ENCODE results near the gene MROH9. TPM values are rescaled to one million over a fixed set of nuclear protein-coding genes. Genes with fewer than 3 reads are reported as not detected.
"Not testable (repeated sequence)": the region's sequence is repeated elsewhere in the genome, so short reads cannot be mapped to it uniquely, and the experiment has no call there.

Gene MROH9
- total and polyA plus RNA-seq, 7 experiments from 2014 or later = not detected

- H3K4me1 ChIP-seq (ENCODE audit: control insufficient read depth in 2 of 2, insufficient read depth in 2 of 2, low read length in 2 of 2) = no peaks in the 10 kb centered on the region
- H3K27ac ChIP-seq (ENCODE audit: low read depth, low read length) = no peak overlapping the region
- no peaks in the 10 kb centered on the region for H3K9me3 ChIP-seq (ENCODE audit: control insufficient read depth in 2 of 3, low read length in 3 of 3)
- Mint-ChIP-seq H3K36me3 (no peaks in the 10 kb centered on the region), H3K27me3 (peaks cover 3 to 9% (median 6%) of the 10 kb centered on the region in 5 donors), H3K27ac (no peak overlapping the region), H3K4me3 (no peak overlapping the region), H3K4me1 (no peaks in the 10 kb centered on the region), H3K9me3 (no peaks in the 10 kb centered on the region)
- peak; percentile 66 for ATAC-seq
- peak in 7 of 9 donors; percentile 15 to 43 (median 28) for DNase-seq
- intact Hi-C loops (cut with micrococcal nuclease) = loop anchor here (1.0 to 10.0 kb wide), 3 partner anchors 245 to 1001 kb away; partner anchors contain the start of gene FMO4 (in 1 of the 2)
- H3K36me3 ChIP-seq (ENCODE audit: control insufficient read depth in 2 of 3, insufficient read depth in 3 of 3, low read length in 3 of 3) = no peaks in the 10 kb centered on the region
- ChIA-PET CTCF (interaction anchor here (0.7 to 1.0 kb wide), 3 partner anchors 14 to 1001 kb away, joined by 3 read pairs; no protein-coding TSS in a partner anchor), POLR2A (no interaction called here)
- no peaks in the 10 kb centered on the region for H3K27me3 ChIP-seq (ENCODE audit: control insufficient read depth in 2 of 2, insufficient read depth in 2 of 2, low read length in 2 of 2)
- H3K4me3 ChIP-seq (ENCODE audit: low read length) = no peak overlapping the region
Measured at GRCh38 chr1:170929835-170930554, 5.3 kb upstream of the MROH9 start.

- no peak overlapping the region for H3K27ac Mint-ChIP-seq
- POLR2A ChIA-PET = no interaction called here
- CTCF ChIA-PET = interaction anchor here (1.6 kb wide), 1 partner anchor 1003 kb away, joined by 7 read pairs; no protein-coding TSS in a partner anchor
- no peak overlapping the region for H3K4me3 Mint-ChIP-seq
- H3K27me3 ChIP-seq (ENCODE audit: control insufficient read depth in 2 of 2, insufficient read depth in 2 of 2, low read length in 2 of 2) = no peaks in the 10 kb centered on the region
- H3K27ac ChIP-seq (ENCODE audit: low read depth, low read length) = no peak overlapping the region
- H3K36me3 Mint-ChIP-seq = no peaks in the 10 kb centered on the region
- H3K9me3 Mint-ChIP-seq = no peaks in the 10 kb centered on the region
- ATAC-seq = no peak
- no peaks in the 10 kb centered on the region for H3K4me1 ChIP-seq (ENCODE audit: control insufficient read depth in 2 of 2, insufficient read depth in 2 of 2, low read length in 2 of 2)
- DNase-seq = no peak
- H3K36me3 ChIP-seq (ENCODE audit: control insufficient read depth in 2 of 3, insufficient read depth in 3 of 3, low read length in 3 of 3) = no peaks in the 10 kb centered on the region
- no peaks in the 10 kb centered on the region for H3K4me1 Mint-ChIP-seq
- peaks cover 0 to 9% (median 6%) of the 10 kb centered on the region in 5 donors for H3K27me3 Mint-ChIP-seq
- H3K4me3 ChIP-seq (ENCODE audit: low read length) = no peak overlapping the region
- H3K9me3 ChIP-seq (ENCODE audit: control insufficient read depth in 2 of 3, low read length in 3 of 3) = no peaks in the 10 kb centered on the region
- intact Hi-C loops (cut with micrococcal nuclease) = no loop called here
Measured at GRCh38 chr1:170931650-170932049, 3.7 kb upstream of the MROH9 start.

DNA sequence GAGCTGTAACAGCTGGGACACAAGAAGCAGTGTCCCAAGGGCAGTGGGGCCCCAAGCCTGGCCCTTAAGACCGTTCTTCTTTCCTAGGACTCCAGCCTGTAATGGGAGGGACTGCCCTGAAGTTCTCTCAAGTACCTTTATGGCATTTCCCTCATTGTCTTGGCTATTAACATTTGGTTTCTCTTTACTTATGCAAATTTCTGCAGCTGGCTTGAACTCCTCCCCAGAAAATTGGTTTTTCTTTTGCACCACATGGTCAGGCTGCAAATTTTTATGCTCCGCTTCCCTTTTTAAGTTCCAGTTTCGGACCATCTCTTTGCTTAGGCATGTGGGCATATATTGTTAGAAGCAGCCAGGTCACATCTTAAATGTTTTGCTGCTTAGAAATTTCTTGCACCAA is 3.1 kb upstream of the MROH9 start:
- H3K27ac Mint-ChIP-seq = no peak overlapping the region
- peaks cover 0 to 9% (median 6%) of the 10 kb centered on the region in 5 donors for H3K27me3 Mint-ChIP-seq
- Histone ChIP-seq H3K36me3 (ENCODE audit: control insufficient read depth in 2 of 3, insufficient read depth in 3 of 3, low read length in 3 of 3) (no peaks in the 10 kb centered on the region), H3K27me3 (ENCODE audit: control insufficient read depth in 2 of 2, insufficient read depth in 2 of 2, low read length in 2 of 2) (no peaks in the 10 kb centered on the region), H3K27ac (ENCODE audit: low read depth, low read length) (no peak overlapping the region), H3K4me3 (ENCODE audit: low read length) (no peak overlapping the region), H3K9me3 (ENCODE audit: control insufficient read depth in 2 of 3, low read length in 3 of 3) (no peaks in the 10 kb centered on the region), H3K4me1 (ENCODE audit: control insufficient read depth in 2 of 2, insufficient read depth in 2 of 2, low read length in 2 of 2) (no peaks in the 10 kb centered on the region)
- ATAC-seq (no peak), DNase-seq (no peak)
- peaks cover 0 to 1% (median 0%) of the 10 kb centered on the region in 7 donors for H3K4me1 Mint-ChIP-seq
- intact Hi-C loops (cut with micrococcal nuclease) = no loop called here
- H3K4me3 Mint-ChIP-seq = no peak overlapping the region
- ChIA-PET POLR2A (no interaction called here), CTCF (no interaction called here)
- H3K9me3 Mint-ChIP-seq = no peaks in the 10 kb centered on the region
- H3K36me3 Mint-ChIP-seq = no peaks in the 10 kb centered on the region

- no peaks in the 10 kb centered on the region for H3K27me3 ChIP-seq (ENCODE audit: control insufficient read depth in 2 of 2, insufficient read depth in 2 of 2, low read length in 2 of 2)
- Mint-ChIP-seq H3K9me3 (peaks cover 0 to 3% (median 0%) of the 10 kb centered on the region in 11 donors), H3K4me1 (peaks cover 0 to 1% (median 0%) of the 10 kb centered on the region in 7 donors), H3K27me3 (peaks cover 7 to 28% (median 11%) of the 10 kb centered on the region in 5 donors), H3K4me3 (no peak overlapping the region), H3K36me3 (peaks cover 0 to 4% (median 0%) of the 10 kb centered on the region in 5 donors), H3K27ac (no peak overlapping the region)
- no peak overlapping the region for H3K4me3 ChIP-seq (ENCODE audit: low read length)
- H3K4me1 ChIP-seq (ENCODE audit: control insufficient read depth in 2 of 2, insufficient read depth in 2 of 2, low read length in 2 of 2) = no peaks in the 10 kb centered on the region
- CTCF ChIA-PET = no interaction called here
- no peak for ATAC-seq
- intact Hi-C loops (cut with micrococcal nuclease) = no loop called here
- H3K27ac ChIP-seq (ENCODE audit: low read depth, low read length) = no peak overlapping the region
- no peak for DNase-seq
- H3K36me3 ChIP-seq (ENCODE audit: control insufficient read depth in 2 of 3, insufficient read depth in 3 of 3, low read length in 3 of 3) = no peaks in the 10 kb centered on the region
- no peaks in the 10 kb centered on the region for H3K9me3 ChIP-seq (ENCODE audit: control insufficient read depth in 2 of 3, low read length in 3 of 3)
- POLR2A ChIA-PET = no interaction called here
Measured at GRCh38 chr1:170938281-170938680, 2.9 kb downstream of the MROH9 start.

GRCh38 chr1:170939476-170939875 is 4.1 kb downstream of the MROH9 start:
- H3K27me3 ChIP-seq (ENCODE audit: control insufficient read depth in 2 of 2, insufficient read depth in 2 of 2, low read length in 2 of 2) = no peaks in the 10 kb centered on the region
- no peak overlapping the region for H3K4me3 Mint-ChIP-seq
- H3K36me3 Mint-ChIP-seq = peaks cover 0 to 4% (median 0%) of the 10 kb centered on the region in 5 donors
- DNase-seq (no peak), ATAC-seq (no peak)
- H3K27ac Mint-ChIP-seq = no peak overlapping the region
- H3K4me3 ChIP-seq (ENCODE audit: low read length) = no peak overlapping the region
- H3K4me1 Mint-ChIP-seq = peaks cover 0 to 1% (median 0%) of the 10 kb centered on the region in 7 donors
- ChIA-PET POLR2A (no interaction called here), CTCF (no interaction called here)
- no peaks in the 10 kb centered on the region for H3K4me1 ChIP-seq (ENCODE audit: control insufficient read depth in 2 of 2, insufficient read depth in 2 of 2, low read length in 2 of 2)
- no peak overlapping the region for H3K27ac ChIP-seq (ENCODE audit: low read depth, low read length)
- H3K9me3 ChIP-seq (ENCODE audit: control insufficient read depth in 2 of 3, low read length in 3 of 3) = no peaks in the 10 kb centered on the region
- H3K9me3 Mint-ChIP-seq = peaks cover 0 to 3% (median 0%) of the 10 kb centered on the region in 11 donors
- no peaks in the 10 kb centered on the region for H3K36me3 ChIP-seq (ENCODE audit: control insufficient read depth in 2 of 3, insufficient read depth in 3 of 3, low read length in 3 of 3)
- peaks cover 7 to 33% (median 13%) of the 10 kb centered on the region in 5 donors for H3K27me3 Mint-ChIP-seq
- intact Hi-C loops (cut with micrococcal nuclease) = no loop called here

DNA sequence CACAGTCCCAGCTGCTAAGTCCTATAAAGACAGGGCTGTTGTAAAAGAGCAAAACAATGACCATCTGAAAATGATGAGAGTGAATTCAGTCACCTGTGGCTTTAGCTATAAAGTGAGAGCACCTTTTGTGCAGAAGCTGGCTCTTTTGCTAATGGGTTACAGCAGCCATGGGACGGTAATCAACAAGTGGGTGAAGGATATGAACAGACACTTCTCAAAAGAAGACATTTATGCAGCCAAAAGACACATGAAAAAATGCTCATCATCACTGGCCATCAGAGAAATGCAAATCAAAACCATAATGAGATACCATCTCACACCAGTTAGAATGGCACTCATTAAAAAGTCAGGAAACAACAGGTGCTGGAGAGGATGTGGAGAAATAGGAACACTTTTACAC is 16.4 kb downstream of the MROH9 start:
- Mint-ChIP-seq H3K27me3 (peaks cover 2 to 20% (median 9%) of the 10 kb centered on the region in 5 donors), H3K9me3 (peaks cover 0 to 13% (median 0%) of the 10 kb centered on the region in 11 donors)
- H3K4me3 Mint-ChIP-seq; H3K27me3 ChIP-seq (ENCODE audit: control insufficient read depth in 2 of 2, insufficient read depth in 2 of 2, low read length in 2 of 2); H3K27ac ChIP-seq (ENCODE audit: low read depth, low read length); H3K4me3 ChIP-seq (ENCODE audit: low read length); H3K27ac Mint-ChIP-seq; ATAC-seq; H3K36me3 Mint-ChIP-seq; H3K4me1 ChIP-seq (ENCODE audit: control insufficient read depth in 2 of 2, insufficient read depth in 2 of 2, low read length in 2 of 2); H3K36me3 ChIP-seq (ENCODE audit: control insufficient read depth in 2 of 3, insufficient read depth in 3 of 3, low read length in 3 of 3); DNase-seq; H3K4me1 Mint-ChIP-seq; intact Hi-C loops (cut with micrococcal nuclease); H3K9me3 ChIP-seq (ENCODE audit: control insufficient read depth in 2 of 3, low read length in 3 of 3); POLR2A ChIA-PET: not testable (repeated sequence)
- CTCF ChIA-PET = interaction anchor here (0.5 kb wide), 1 partner anchor 241 kb away, joined by 10 read pairs; no protein-coding TSS in a partner anchor

- H3K36me3 ChIP-seq (ENCODE audit: control insufficient read depth in 2 of 3, insufficient read depth in 3 of 3, low read length in 3 of 3) = no peaks in the 10 kb centered on the region
- Mint-ChIP-seq H3K4me3 (no peak overlapping the region), H3K4me1 (no peaks in the 10 kb centered on the region), H3K36me3 (no peaks in the 10 kb centered on the region), H3K27ac (no peak overlapping the region), H3K27me3 (peaks cover 7 to 26% (median 17%) of the 10 kb centered on the region in 5 donors), H3K9me3 (peaks cover 0 to 9% (median 0%) of the 10 kb centered on the region in 11 donors)
- intact Hi-C loops (cut with micrococcal nuclease) = no loop called here
- H3K4me1 ChIP-seq (ENCODE audit: control insufficient read depth in 2 of 2, insufficient read depth in 2 of 2, low read length in 2 of 2) = no peaks in the 10 kb centered on the region
- ChIA-PET POLR2A (no interaction called here), CTCF (no interaction called here)
- DNase-seq = no peak
- no peak overlapping the region for H3K27ac ChIP-seq (ENCODE audit: low read depth, low read length)
- no peaks in the 10 kb centered on the region for H3K27me3 ChIP-seq (ENCODE audit: control insufficient read depth in 2 of 2, insufficient read depth in 2 of 2, low read length in 2 of 2)
- no peak for ATAC-seq
- H3K4me3 ChIP-seq (ENCODE audit: low read length) = no peak overlapping the region
- no peaks in the 10 kb centered on the region for H3K9me3 ChIP-seq (ENCODE audit: control insufficient read depth in 2 of 3, low read length in 3 of 3)
Measured at GRCh38 chr1:170959385-170959784, 24.1 kb downstream of the MROH9 start.

Data from naive thymus-derived CD4-positive, alpha-beta T cell (primary cell).